ENCODE results near the gene GNE.
"Not testable (repeated sequence)": the region's sequence is repeated elsewhere in the genome, so short reads cannot be mapped to it uniquely, and the experiment has no call there.

DNA sequence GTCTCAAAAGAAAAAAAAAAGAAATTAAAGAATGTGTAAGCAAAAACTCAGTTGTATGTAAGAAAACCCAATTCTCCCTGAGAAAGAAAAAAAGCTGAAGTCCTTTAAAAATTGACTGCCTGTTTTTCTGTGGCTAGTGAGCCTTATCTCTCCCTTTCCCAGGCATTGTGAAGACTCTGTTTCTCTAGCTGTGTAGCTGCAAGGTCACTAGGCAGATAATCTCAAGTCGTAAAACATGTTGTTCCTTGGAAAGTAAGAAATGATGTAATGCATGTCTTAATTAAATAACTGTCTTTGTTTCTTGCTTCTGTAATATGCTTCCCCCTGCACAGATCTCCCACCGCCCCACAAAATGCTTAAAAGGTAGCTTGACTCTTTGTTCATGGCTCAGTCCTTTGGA is 46.1 kb upstream of the GNE start:
- not testable (repeated sequence) for TF ChIP-seq POLR2A (IDR thresholded peaks at IDR 0.05; ENCODE audit: control extremely low read depth in 1 of 2, low read depth in 2 of 2, low read length in 2 of 2); GABPA (IDR thresholded peaks at IDR 0.05; ENCODE audit: borderline replicate concordance, insufficient read depth, low read length); CHD1 (IDR thresholded peaks at IDR 0.05; ENCODE audit: low read depth, low read length); FOSL1 (IDR thresholded peaks at IDR 0.05; ENCODE audit: insufficient read depth, low read depth, low read length); EZH2 (IDR thresholded peaks at IDR 0.05; ENCODE audit: low read depth, low read length, severe bottlenecking)
- TF ChIP-seq, protein P1, sequence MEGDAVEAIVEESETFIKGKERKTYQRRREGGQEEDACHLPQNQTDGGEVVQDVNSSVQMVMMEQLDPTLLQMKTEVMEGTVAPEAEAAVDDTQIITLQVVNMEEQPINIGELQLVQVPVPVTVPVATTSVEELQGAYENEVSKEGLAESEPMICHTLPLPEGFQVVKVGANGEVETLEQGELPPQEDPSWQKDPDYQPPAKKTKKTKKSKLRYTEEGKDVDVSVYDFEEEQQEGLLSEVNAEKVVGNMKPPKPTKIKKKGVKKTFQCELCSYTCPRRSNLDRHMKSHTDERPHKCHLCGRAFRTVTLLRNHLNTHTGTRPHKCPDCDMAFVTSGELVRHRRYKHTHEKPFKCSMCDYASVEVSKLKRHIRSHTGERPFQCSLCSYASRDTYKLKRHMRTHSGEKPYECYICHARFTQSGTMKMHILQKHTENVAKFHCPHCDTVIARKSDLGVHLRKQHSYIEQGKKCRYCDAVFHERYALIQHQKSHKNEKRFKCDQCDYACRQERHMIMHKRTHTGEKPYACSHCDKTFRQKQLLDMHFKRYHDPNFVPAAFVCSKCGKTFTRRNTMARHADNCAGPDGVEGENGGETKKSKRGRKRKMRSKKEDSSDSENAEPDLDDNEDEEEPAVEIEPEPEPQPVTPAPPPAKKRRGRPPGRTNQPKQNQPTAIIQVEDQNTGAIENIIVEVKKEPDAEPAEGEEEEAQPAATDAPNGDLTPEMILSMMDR (IDR thresholded peaks at IDR 0.05; ENCODE audit: control extremely low read depth in 1 of 3, insufficient read depth in 1 of 3, low read depth in 1 of 3, low read length in 3 of 3), result not testable (repeated sequence)

Data from H1 (cell line).